GM12892 (cell line): ENCODE measurements around the gene PHF11.
"Not testable (repeated sequence)": the region's sequence is repeated elsewhere in the genome, so short reads cannot be mapped to it uniquely, and the experiment has no call there.

Source experiments
- POLR2A ChIP-seq: IDR thresholded peaks from 2 replicates; pipeline ENCODE4 v1.6.1; 2011; ENCODE audit warnings: low read depth, low read length, control low read depth
- POLR2AphosphoS5 ChIP-seq: IDR thresholded peaks from 2 replicates; pipeline ENCODE4 v1.6.1; 2011; ENCODE audit warnings: low read depth, low read length, control low read depth
- TAF1 ChIP-seq: IDR thresholded peaks from 2 replicates; pipeline ENCODE4 v1.6.1; 2011; ENCODE audit warnings: low read depth, mild to moderate bottlenecking, control low read depth, low read length, borderline replicate concordance

GRCh38 chr13:49565461-49565860, 69.7 kb downstream of the PHF11 start:
- not testable (repeated sequence) for TF ChIP-seq POLR2AphosphoS5, POLR2A, TAF1
